ENCODE data around the gene GPRC5C. TPM values are rescaled to one million over a fixed set of nuclear protein-coding genes. Genes with fewer than 3 reads are reported as not detected.

Gene GPRC5C
- total and polyA plus RNA-seq, 9 of the 15 experiments (the other 6 are each of a cell fraction or from before 2014, with no cell fraction given), result 0.28 to 9.0 (median 4.1) TPM

DNA sequence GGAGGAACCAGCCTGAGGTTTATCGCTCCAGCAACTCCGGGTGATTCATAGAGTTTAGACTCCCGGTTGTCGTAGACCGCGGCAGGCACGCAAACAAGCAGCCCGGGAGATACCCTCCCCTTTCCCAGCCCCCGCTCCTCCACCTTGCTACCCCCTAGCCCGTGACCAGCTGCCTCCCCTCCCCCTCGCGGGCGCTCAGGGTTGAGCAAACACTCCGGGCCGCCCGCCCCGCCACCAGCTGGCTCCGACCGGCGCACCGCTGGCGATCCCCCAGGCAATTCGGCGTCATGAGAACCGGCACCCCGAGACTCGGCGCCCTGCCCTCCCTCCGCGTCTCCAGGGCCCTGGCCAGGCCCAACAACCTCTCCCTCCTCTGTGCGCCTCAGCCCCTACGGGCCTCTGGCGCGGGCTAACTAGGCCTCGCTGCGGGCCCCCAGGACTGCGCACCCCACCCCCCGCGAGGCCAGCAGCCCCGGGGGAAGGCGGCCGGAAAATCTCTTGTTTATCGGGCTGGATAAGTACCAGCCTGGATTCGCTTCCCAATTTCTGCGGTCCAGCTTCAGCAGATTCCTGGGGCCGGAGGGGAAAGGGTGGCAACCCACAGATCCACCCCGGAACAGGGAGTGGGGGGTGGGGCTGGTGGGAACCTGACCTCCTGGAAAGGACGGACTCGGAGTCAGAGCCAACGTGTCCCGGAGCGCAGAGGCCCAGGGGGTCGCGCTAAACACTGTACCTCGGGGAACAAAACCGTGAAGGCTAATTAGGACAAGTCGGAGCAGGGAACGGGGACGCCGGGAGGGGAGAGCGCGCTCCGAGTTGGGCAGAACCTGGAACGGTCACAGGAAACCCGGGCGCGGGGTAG lies 951 bp upstream of the GPRC5C start (continued):
- TF ChIP-seq, protein P1, sequence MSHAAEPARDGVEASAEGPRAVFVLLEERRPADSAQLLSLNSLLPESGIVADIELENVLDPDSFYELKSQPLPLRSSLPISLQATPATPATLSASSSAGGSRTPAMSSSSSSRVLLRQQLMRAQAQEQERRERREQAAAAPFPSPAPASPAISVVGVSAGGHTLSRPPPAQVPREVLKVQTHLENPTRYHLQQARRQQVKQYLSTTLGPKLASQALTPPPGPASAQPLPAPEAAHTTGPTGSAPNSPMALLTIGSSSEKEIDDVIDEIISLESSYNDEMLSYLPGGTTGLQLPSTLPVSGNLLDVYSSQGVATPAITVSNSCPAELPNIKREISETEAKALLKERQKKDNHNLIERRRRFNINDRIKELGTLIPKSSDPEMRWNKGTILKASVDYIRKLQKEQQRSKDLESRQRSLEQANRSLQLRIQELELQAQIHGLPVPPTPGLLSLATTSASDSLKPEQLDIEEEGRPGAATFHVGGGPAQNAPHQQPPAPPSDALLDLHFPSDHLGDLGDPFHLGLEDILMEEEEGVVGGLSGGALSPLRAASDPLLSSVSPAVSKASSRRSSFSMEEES (CRISPR knock-in tag; IDR thresholded peaks at IDR 0.05), result peak; percentile 14; the same call in 1 of the 2 replicates
- peak; percentile 51 for TF ChIP-seq CBFA2T3 (IDR thresholded peaks at IDR 0.05)
- TF ChIP-seq MAZ (CRISPR knock-in tag; conservative IDR thresholded peaks at IDR 0.05 in 1 of 2, IDR thresholded peaks at IDR 0.05 in 1 of 2), result peak; percentile 32 to 89; a peak in 3 of 4 replicates
- TF ChIP-seq CTBP1 (IDR thresholded peaks at IDR 0.05; ENCODE audit: borderline replicate concordance), result peak; percentile 10; the same call in 1 of the 2 replicates
- peak in 1 of 2 experiments; percentile 45; a peak in 2 of 4 replicates for TF ChIP-seq TRIM24 (IDR thresholded peaks at IDR 0.05)
- peak; percentile 46; the same call in 1 of the 2 replicates for TF ChIP-seq ZBTB7A (IDR thresholded peaks at IDR 0.05; ENCODE audit: borderline replicate concordance, control insufficient read depth, low read depth, low read length)
- TF ChIP-seq, protein P2, sequence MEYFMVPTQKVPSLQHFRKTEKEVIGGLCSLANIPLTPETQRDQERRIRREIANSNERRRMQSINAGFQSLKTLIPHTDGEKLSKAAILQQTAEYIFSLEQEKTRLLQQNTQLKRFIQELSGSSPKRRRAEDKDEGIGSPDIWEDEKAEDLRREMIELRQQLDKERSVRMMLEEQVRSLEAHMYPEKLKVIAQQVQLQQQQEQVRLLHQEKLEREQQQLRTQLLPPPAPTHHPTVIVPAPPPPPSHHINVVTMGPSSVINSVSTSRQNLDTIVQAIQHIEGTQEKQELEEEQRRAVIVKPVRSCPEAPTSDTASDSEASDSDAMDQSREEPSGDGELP (CRISPR knock-in tag; IDR thresholded peaks at IDR 0.05; ENCODE audit: borderline replicate concordance), result peak; percentile 97
- TF ChIP-seq ZNF740 (CRISPR knock-in tag; IDR thresholded peaks at IDR 0.05), result peak; percentile 54; the same call in 1 of the 2 replicates
- no peak for TF ChIP-seq ZNF740 (tag; IDR thresholded peaks at IDR 0.05)
- peak; percentile 94 for TF ChIP-seq FOSL1 (tag; conservative IDR thresholded peaks at IDR 0.05)
- TF ChIP-seq, protein P3, sequence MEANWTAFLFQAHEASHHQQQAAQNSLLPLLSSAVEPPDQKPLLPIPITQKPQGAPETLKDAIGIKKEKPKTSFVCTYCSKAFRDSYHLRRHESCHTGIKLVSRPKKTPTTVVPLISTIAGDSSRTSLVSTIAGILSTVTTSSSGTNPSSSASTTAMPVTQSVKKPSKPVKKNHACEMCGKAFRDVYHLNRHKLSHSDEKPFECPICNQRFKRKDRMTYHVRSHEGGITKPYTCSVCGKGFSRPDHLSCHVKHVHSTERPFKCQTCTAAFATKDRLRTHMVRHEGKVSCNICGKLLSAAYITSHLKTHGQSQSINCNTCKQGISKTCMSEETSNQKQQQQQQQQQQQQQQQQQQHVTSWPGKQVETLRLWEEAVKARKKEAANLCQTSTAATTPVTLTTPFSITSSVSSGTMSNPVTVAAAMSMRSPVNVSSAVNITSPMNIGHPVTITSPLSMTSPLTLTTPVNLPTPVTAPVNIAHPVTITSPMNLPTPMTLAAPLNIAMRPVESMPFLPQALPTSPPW (CRISPR knock-in tag; IDR thresholded peaks at IDR 0.05), result peak; percentile 94
- peak; percentile 36; the same call in 1 of the 2 replicates for TF ChIP-seq JUN (IDR thresholded peaks at IDR 0.05; ENCODE audit: borderline replicate concordance, low read depth, low read length)
- TF ChIP-seq JUN (CRISPR knock-in tag; IDR thresholded peaks at IDR 0.05; ENCODE audit: borderline replicate concordance), result no peak
- peak; percentile 32 for TF ChIP-seq SAP30 (IDR thresholded peaks at IDR 0.05; ENCODE audit: borderline replicate concordance, insufficient read depth, low read depth, low read length, poor library complexity, severe bottlenecking)
- peak; percentile 20; the same call in 1 of the 2 replicates for TF ChIP-seq ZBTB9 (CRISPR knock-in tag; IDR thresholded peaks at IDR 0.05)
- no peak for TF ChIP-seq ZHX1 (conservative IDR thresholded peaks at IDR 0.05; ENCODE audit: low read length)
